GM12878 (cell line): Measurements from ENCODE around the gene TBC1D10A. TPM values are rescaled to one million over a fixed set of nuclear protein-coding genes. Genes with fewer than 3 reads are reported as not detected.

Experiments
- ATAC-seq: fragments of 200-7000 bp; cut with Tn5 transposase; 3 replicates; pipeline ENCODE4 v1.9.1; 2020; ENCODE audit warnings: mild to moderate bottlenecking, moderate library complexity
- BruUV-seq: library from RNA; stranded (reverse); fragments of 400-500 nt; replicated peaks from 2 replicates; lab custom pipeline; 2021; lab: Mats Ljungman, UMichigan
- CTCF ChIA-PET: fragments of 300-600 bp; sonication (Branson Sonifier 250); formaldehyde crosslinking; extraction: SDS; loops from one replicate; lab custom pipeline; 2021; ENCODE audit warnings: inconsistent platforms; lab: Yijun Ruan, JAX
- POLR2A ChIA-PET: fragments of 350-600 bp; formaldehyde crosslinking; extraction: SDS; loops from one replicate; lab custom pipeline; 2021; ENCODE audit warnings: inconsistent platforms; lab: Charles Lee
- RAD21 ChIA-PET: fragments of 300-600 bp; sonication (Branson Sonifier 250); formaldehyde crosslinking; loops from one replicate; lab custom pipeline; 2023; ENCODE audit warnings: antibody characterized with exemption; ENCODE audit not compliant: unreplicated experiment; lab: Charles Lee
- SMC1A ChIA-PET: fragments of 300-600 bp; sonication (Branson Sonifier 250); formaldehyde crosslinking; loops from one replicate; lab custom pipeline; 2023; ENCODE audit not compliant: unreplicated experiment, uncharacterized antibody; lab: Charles Lee
- DNase-seq: peaks from one replicate; pipeline ENCODE4 v3.0.0-alpha.2; 2011; ENCODE audit warnings: low read depth, low spot score
- FAIRE-seq: peaks from 3 replicates; lab custom pipeline; 2011; peaks lifted over from hg19 to GRCh38; lab: Jason Lieb, UNC
- H2AFZ ChIP-seq: 2 replicates; pipeline ENCODE4 v1.6.0; 2011; ENCODE audit warnings: low read depth, low read length, control low read depth; ENCODE audit not compliant: control insufficient read depth
- H3K27ac ChIP-seq: 2 replicates; pipeline ENCODE4 v1.5.1; 2011; ENCODE audit warnings: control low read depth; ENCODE audit not compliant: control insufficient read depth, insufficient read depth
- H3K27me3 ChIP-seq, 2 experiments: replicated peaks in 1 of 2; 2 replicates each; pipeline versions ENCODE4 v1.6.0 to v1.6.1; 2011; ENCODE audit warnings: low read length in 1 of 2; ENCODE audit not compliant: control insufficient read depth in 2 of 2, insufficient read depth in 2 of 2
- H3K36me3 ChIP-seq, 2 experiments: 2 replicates each; pipeline ENCODE4 v1.5.1; 2011; ENCODE audit warnings: low read length in 1 of 2; ENCODE audit not compliant: control insufficient read depth in 2 of 2, insufficient read depth in 2 of 2
- H3K4me1 ChIP-seq: 2 replicates; pipeline ENCODE4 v1.6.1; 2011; ENCODE audit warnings: mild to moderate bottlenecking, low read length, moderate library complexity, mixed read lengths; ENCODE audit not compliant: control insufficient read depth, insufficient read depth
- H3K4me2 ChIP-seq: 2 replicates; pipeline ENCODE4 v1.6.0; 2011; ENCODE audit warnings: control low read depth; ENCODE audit not compliant: control insufficient read depth, insufficient read depth
- H3K4me3 ChIP-seq: fragments of 200-600 bp; sonication (generic); 2 replicates; pipeline ENCODE4 v1.5.1; 2016
- H3K79me2 ChIP-seq: 2 replicates; pipeline ENCODE4 v1.6.0; 2011; ENCODE audit warnings: low read length; ENCODE audit not compliant: control insufficient read depth, insufficient read depth
- H3K9ac ChIP-seq: 2 replicates; pipeline ENCODE4 v1.8.0; 2011; ENCODE audit warnings: low read length, control low read depth, mixed read lengths; ENCODE audit not compliant: control insufficient read depth, insufficient read depth
- H3K9me3 ChIP-seq: replicated peaks from 3 replicates; pipeline ENCODE4 v1.5.1; 2011; ENCODE audit warnings: mild to moderate bottlenecking, low read length; ENCODE audit not compliant: control insufficient read depth, insufficient read depth
- H4K20me1 ChIP-seq: 2 replicates; pipeline ENCODE4 v1.6.0; 2011; ENCODE audit not compliant: control insufficient read depth, insufficient read depth
- CBX3 ChIP-seq: fragments of 200-600 bp; sonication (generic); IDR thresholded peaks from 2 replicates; pipeline ENCODE4 v1.6.1; 2016; ENCODE audit warnings: low read depth, borderline replicate concordance
- CHD1 ChIP-seq: IDR thresholded peaks from 2 replicates; pipeline ENCODE4 v1.6.1; 2012; ENCODE audit warnings: low read depth, low read length, improper control_type of control experiment
- CREB1 ChIP-seq: IDR thresholded peaks from 2 replicates; pipeline ENCODE4 v1.6.1; 2012; ENCODE audit warnings: low read depth, mild to moderate bottlenecking, inconsistent platforms
- CREM ChIP-seq: IDR thresholded peaks from 2 replicates; pipeline ENCODE4 v1.6.1; 2014; ENCODE audit warnings: antibody characterized with exemption, low read depth
- E2F8 ChIP-seq: fragments of 450-650 bp; IDR thresholded peaks from 2 replicates; pipeline ENCODE4 v1.6.1; 2018; ENCODE audit warnings: mild to moderate bottlenecking, low read depth, moderate library complexity; ENCODE audit not compliant: partially characterized antibody
- FOXK2 ChIP-seq: fragments of 450-650 bp; IDR thresholded peaks from 2 replicates; pipeline ENCODE4 v1.6.1; 2017; ENCODE audit warnings: mild to moderate bottlenecking, moderate library complexity
- GABPA ChIP-seq: IDR thresholded peaks from 2 replicates; pipeline ENCODE4 v1.6.1; 2014; ENCODE audit warnings: antibody characterized with exemption, low read depth, mild to moderate bottlenecking, inconsistent platforms
- GATAD2B ChIP-seq: fragments of 450-650 bp; conservative IDR thresholded peaks from 2 replicates; pipeline ENCODE4 v1.6.1; 2017; ENCODE audit warnings: low read depth, mild to moderate bottlenecking, moderate library complexity
- HSF1 ChIP-seq: fragments of 150-350 bp; IDR thresholded peaks from 2 replicates; pipeline ENCODE4 v1.6.1; 2014; ENCODE audit warnings: mild to moderate bottlenecking, low read depth, low read length
- ZBTB4 ChIP-seq: fragments of 450-650 bp; formaldehyde crosslinking; IDR thresholded peaks from 2 replicates; pipeline ENCODE4 v1.4.0; 2022; ENCODE audit warnings: mild to moderate bottlenecking, moderate library complexity
- ZSCAN29 ChIP-seq: fragments of 450-650 bp; IDR thresholded peaks from 2 replicates; pipeline ENCODE4 v1.6.1; 2017; ENCODE audit warnings: mild to moderate bottlenecking, moderate library complexity
- WGBS: methylation state at CpG from one replicate; pipeline ENCODE4 v1.1.6; 2016; ENCODE audit warnings: low lambda C conversion rate; ENCODE audit not compliant: insufficient replicate concordance, insufficient coverage; ENCODE audit errors: missing lambda C conversion rate; 5-methylcytosine and 5-hydroxymethylcytosine counted together
- in situ Hi-C: fragments of 300-500 bp; cut with MboI; formaldehyde crosslinking; loops from 9 replicates; pipeline ENCODE4 v1.14.3; 2018; ENCODE audit warnings: mixed read lengths
- intact Hi-C: fragments of 100-400 bp; cut with micrococcal nuclease; formaldehyde crosslinking; loops from one replicate; pipeline ENCODE4 v1.14.2; 2022; ENCODE audit not compliant: unreplicated experiment
- polyA plus RNA-seq, 11 experiments: library from polyadenylated mRNA; depleted of rRNA in 4 of 11; unstranded in 6 of 11; stranded (reverse) in 5 of 11; fragments of >200 nt; fragmentation: Nextera tagmentation in 4 of 11; fragmentation: Illumina TruSeq in 1 of 11; extraction: Ambion mirVana in 4 of 11; extraction: Trizol in 1 of 11; gene quantifications; 1 replicate in 1 of 11; 2 replicates in 10 of 11; pipeline versions ENCODE4 v1.2.1 to v1.2.3, GENCODE V29; 2011 to 2016; ENCODE audit warnings: inconsistent platforms in 2 of 11, missing spikeins in 2 of 11, low read depth in 1 of 11
- total RNA-seq, 4 experiments: library from RNA; depleted of rRNA in 3 of 4; stranded (reverse); fragments of >200 nt in 3 of 4; fragmentation: Illumina TruSeq in 1 of 4; extraction: Trizol in 1 of 4; gene quantifications; 2 replicates each; pipeline versions ENCODE4 v1.2.1 to v1.2.3, GENCODE V29; 2013 to 2021

The TBC1D10A gene
- total and polyA plus RNA-seq, 10 of the 15 experiments (the other 5 are each of a cell fraction or from before 2014, with no cell fraction given) = 0.27 to 25.7 (median 15.3) TPM

GRCh38 chr22:30302810-30303138, 24.0 kb downstream of the TBC1D10A start:
- no peak for TF ChIP-seq CREB1
- no peak for TF ChIP-seq ZSCAN29
- TF ChIP-seq GABPA = no peak
- TF ChIP-seq ZBTB4 (CRISPR knock-in tag) = no peak
- TF ChIP-seq FOXK2 = no peak
- no peak for TF ChIP-seq CREM
- no peak for TF ChIP-seq CHD1
- TF ChIP-seq GATAD2B = no peak
- TF ChIP-seq HSF1 = no peak
- no peak for TF ChIP-seq CBX3
- TF ChIP-seq E2F8 = no peak
- TF ChIP-seq, all 136 proteins: peak for 0
- H4K20me1 ChIP-seq = no peaks in the 10 kb centered on the region
- peak overlapping the region; percentile 29 for H3K27ac ChIP-seq
- H3K4me3 ChIP-seq = no peak overlapping the region
- ChIA-PET SMC1A (interaction anchor here (1.6 to 9.7 kb wide), 4 partner anchors 12 to 51 kb away, joined by 3 to 84 read pairs (median 9); partner anchors contain the start of gene CASTOR1), RAD21 (interaction anchor here (1.3 to 8.2 kb wide), 2 partner anchors 13 to 15 kb away, joined by 4 to 88 read pairs; partner anchors contain the start of gene CASTOR1), CTCF (interaction anchor here (0.5 to 18.4 kb wide), 4 partner anchors 11 to 181 kb away, joined by 3 to 177 read pairs (median 4); partner anchors contain the start of gene CASTOR1), POLR2A (interaction anchor here (1.2 to 16.1 kb wide), 4 partner anchors 11 to 54 kb away, joined by 4 to 198 read pairs (median 11); partner anchors contain the start of genes CCDC157, SF3A1 and TBC1D10A)
- peaks cover 26 to 29% of the 10 kb centered on the region in 2 experiments; a peak in 3 of 4 replicates for H3K36me3 ChIP-seq
- ATAC-seq = no peak
- intact Hi-C loops = no loop called here
- no peak for DNase-seq
- WGBS = 54% methylated on average over 5 of the region's 5 CpGs
- H3K4me1 ChIP-seq = peaks cover 58% of the 10 kb centered on the region
- in situ Hi-C loops = no loop called here
- peaks cover 35% of the 10 kb centered on the region for H3K79me2 ChIP-seq
- no peak overlapping the region for H2AFZ ChIP-seq
- H3K4me2 ChIP-seq = no peak overlapping the region
- H3K9ac ChIP-seq = no peak overlapping the region
- no TSS peak for BruUV-seq
- no peaks in the 10 kb centered on the region for H3K27me3 ChIP-seq
- H3K9me3 ChIP-seq = no peaks in the 10 kb centered on the region
- FAIRE-seq = no peak
